ENCODE results near the gene TUBA4A. TPM values are rescaled to one million over a fixed set of nuclear protein-coding genes. Genes with fewer than 3 reads are reported as not detected.

TUBA4A gene
- total and polyA plus RNA-seq, 10 of the 15 experiments (the other 5 are each of a cell fraction or from before 2014, with no cell fraction given) = 58.2 to 325 (median 134) TPM

- ATAC-seq (no peak), DNase-seq (ENCODE audit: low read depth, low spot score) (no peak), FAIRE-seq (no peak)
- peaks cover 12% of the 10 kb centered on the region for H3K79me2 ChIP-seq (ENCODE audit: control insufficient read depth, insufficient read depth, low read length)
- H3K9ac ChIP-seq (ENCODE audit: control insufficient read depth, insufficient read depth, low read length) = no peak overlapping the region
- no peaks in the 10 kb centered on the region for H3K9me3 ChIP-seq (replicated peaks; ENCODE audit: control insufficient read depth, insufficient read depth, low read length)
- no peak overlapping the region for H3K4me3 ChIP-seq
- no peak overlapping the region for H3K4me2 ChIP-seq (ENCODE audit: control insufficient read depth, insufficient read depth)
- in situ Hi-C loops (cut with MboI) = no loop called here
- H2AFZ ChIP-seq (ENCODE audit: control insufficient read depth, low read depth, low read length) = no peak overlapping the region
- no peaks in the 10 kb centered on the region for H4K20me1 ChIP-seq (ENCODE audit: control insufficient read depth, insufficient read depth)
- 96% methylated on average over 10 of the region's 10 CpGs for WGBS (ENCODE audit: insufficient coverage, insufficient replicate concordance, low lambda C conversion rate, missing lambda C conversion rate)
- ChIA-PET SMC1A (ENCODE audit: uncharacterized antibody, unreplicated experiment) (no interaction called here), POLR2A (no interaction called here), CTCF (interaction anchor here (1.4 to 3.0 kb wide), 2 partner anchors 39 to 82 kb away, joined by 4 to 11 read pairs; no protein-coding TSS in a partner anchor), RAD21 (ENCODE audit: unreplicated experiment) (no interaction called here)
- no peaks in the 10 kb centered on the region for H3K27me3 ChIP-seq (replicated peaks in 1 of 2; ENCODE audit: control insufficient read depth in 2 of 2, insufficient read depth in 2 of 2, low read length in 1 of 2)
- H3K4me1 ChIP-seq (ENCODE audit: control insufficient read depth, insufficient read depth, low read length) = peaks cover 9% of the 10 kb centered on the region
- H3K27ac ChIP-seq (ENCODE audit: control insufficient read depth, insufficient read depth) = no peak overlapping the region
- intact Hi-C loops (cut with micrococcal nuclease; ENCODE audit: unreplicated experiment) = no loop called here
- BruUV-seq (replicated peaks) = no TSS peak
- TF ChIP-seq SKIL (IDR thresholded peaks at IDR 0.05; ENCODE audit: low read depth, poor library complexity, severe bottlenecking) = no peak
- TF ChIP-seq FOXK2 (IDR thresholded peaks at IDR 0.05) = no peak
- no peak for TF ChIP-seq ESRRA (IDR thresholded peaks at IDR 0.05; ENCODE audit: low read length)
- no peak for TF ChIP-seq SUPT20H (IDR thresholded peaks at IDR 0.05; ENCODE audit: borderline replicate concordance, control insufficient read depth, low read depth, low read length)
- TF ChIP-seq FOS (IDR thresholded peaks at IDR 0.05; ENCODE audit: borderline replicate concordance, extremely low read depth, insufficient read length) = no peak
- no peak for TF ChIP-seq SREBF2 (IDR thresholded peaks at IDR 0.05; ENCODE audit: low read length)
- TF ChIP-seq RBBP5 (conservative IDR thresholded peaks at IDR 0.05) = no peak
- TF ChIP-seq SIX5 (IDR thresholded peaks at IDR 0.05; ENCODE audit: low read depth, low read length, severe bottlenecking) = no peak
- H3K36me3 ChIP-seq (ENCODE audit: control insufficient read depth in 2 of 2, insufficient read depth in 2 of 2, low read length in 1 of 2) = peaks cover 0 to 15% of the 10 kb centered on the region in 2 experiments; a peak in 3 of 4 replicates
Measured at GRCh38 chr2:219213486-219214071, 40.1 kb downstream of the TUBA4A start.

All from GM12878 (cell line).